WTC11 (cell line): ENCODE data around the gene ATG13. TPM values are rescaled to one million over a fixed set of nuclear protein-coding genes. Genes with fewer than 3 reads are reported as not detected.

Experiments
- ATAC-seq: fragments of 200-7000 bp; cut with Tn5 transposase; 2 replicates; pipeline ENCODE4 v1.10.0; 2021; ENCODE audit warnings: mild to moderate bottlenecking, moderate library complexity
- CTCF ChIA-PET: fragments of 300-600 bp; sonication (Branson Sonifier 250); formaldehyde crosslinking; loops from one replicate; lab custom pipeline; 2021; ENCODE audit warnings: antibody characterized with exemption; lab: Charles Lee
- POLR2A ChIA-PET: fragments of 350-600 bp; sonication (Branson Sonifier 250); formaldehyde crosslinking; loops from one replicate; lab custom pipeline; 2021; ENCODE audit warnings: antibody characterized with exemption; lab: Charles Lee
- DNase-seq: peaks from one replicate; pipeline ENCODE4 v3.0.0; 2021; ENCODE audit warnings: low spot score
- H3K27ac Mint-ChIP-seq: 2 replicates; pipeline ENCODE4 v1.8.0; 2021; ENCODE audit warnings: mixed read lengths
- H3K27me3 Mint-ChIP-seq: 2 replicates; pipeline ENCODE4 v1.8.0; 2021; ENCODE audit warnings: low read depth, mild to moderate bottlenecking, moderate library complexity, mixed read lengths
- H3K36me3 Mint-ChIP-seq: 2 replicates; pipeline ENCODE4 v1.8.0; 2021; ENCODE audit warnings: mixed read lengths
- H3K4me1 Mint-ChIP-seq: 2 replicates; pipeline ENCODE4 v1.8.0; 2022; ENCODE audit warnings: mixed read lengths
- H3K4me3 Mint-ChIP-seq: 2 replicates; pipeline ENCODE4 v1.8.0; 2021; ENCODE audit warnings: mild to moderate bottlenecking, moderate library complexity, mixed read lengths
- H3K9me3 Mint-ChIP-seq: 2 replicates; pipeline ENCODE4 v1.8.0; 2021; ENCODE audit warnings: mixed read lengths
- AR ChIP-seq: fragments of 250-450 bp; sonication (Bioruptor Pico); IDR thresholded peaks from 2 replicates; pipeline ENCODE4 v1.9.0; 2021; ENCODE audit warnings: mild to moderate bottlenecking
- ATF1 ChIP-seq: sonication (generic); formaldehyde crosslinking; IDR thresholded peaks from 2 replicates; pipeline ENCODE4 v1.8.1; 2023; ENCODE audit warnings: mild to moderate bottlenecking, moderate library complexity, missing genetic modification reagents
- CREM ChIP-seq: sonication (generic); formaldehyde crosslinking; IDR thresholded peaks from 2 replicates; pipeline ENCODE4 v1.8.1; 2022; ENCODE audit warnings: mild to moderate bottlenecking, missing genetic modification reagents, moderate library complexity
- EMX1 ChIP-seq: fragments of 250-450 bp; sonication (Bioruptor Pico); IDR thresholded peaks from 2 replicates; pipeline ENCODE4 v1.8.0; 2021; ENCODE audit warnings: mild to moderate bottlenecking
- ETV6 ChIP-seq: sonication (generic); formaldehyde crosslinking; IDR thresholded peaks from 2 replicates; pipeline ENCODE4 v1.8.1; 2022; ENCODE audit warnings: mild to moderate bottlenecking, missing genetic modification reagents
- FOXJ3 ChIP-seq: sonication (generic); formaldehyde crosslinking; IDR thresholded peaks from 2 replicates; pipeline ENCODE4 v1.9.0; 2021; ENCODE audit warnings: missing genetic modification reagents, mild to moderate bottlenecking, borderline replicate concordance
- FOXK1 ChIP-seq: sonication (generic); formaldehyde crosslinking; IDR thresholded peaks from 2 replicates; pipeline ENCODE4 v1.8.0; 2022; ENCODE audit warnings: mild to moderate bottlenecking, moderate library complexity, missing genetic modification reagents
- FOXP1 ChIP-seq: sonication (generic); formaldehyde crosslinking; IDR thresholded peaks from 2 replicates; pipeline ENCODE4 v1.8.0; 2022; ENCODE audit warnings: missing genetic modification reagents, mild to moderate bottlenecking, moderate library complexity, borderline replicate concordance
- GABPB1 ChIP-seq: sonication (generic); formaldehyde crosslinking; IDR thresholded peaks from 2 replicates; pipeline ENCODE4 v1.8.1; 2023; ENCODE audit warnings: mild to moderate bottlenecking, missing genetic modification reagents
- JAZF1 ChIP-seq: fragments of 250-450 bp; sonication (Bioruptor Pico); IDR thresholded peaks from 2 replicates; pipeline ENCODE4 v1.9.0; 2021; ENCODE audit warnings: moderate library complexity, mild to moderate bottlenecking, inconsistent platforms
- KAT7 ChIP-seq: sonication (generic); formaldehyde crosslinking; IDR thresholded peaks from 2 replicates; pipeline ENCODE4 v1.8.1; 2023; ENCODE audit warnings: missing genetic modification reagents, mild to moderate bottlenecking, borderline replicate concordance
- MXD4 ChIP-seq: fragments of 250-450 bp; sonication (Bioruptor Pico); IDR thresholded peaks from 2 replicates; pipeline ENCODE4 v1.8.0; 2021; ENCODE audit warnings: mild to moderate bottlenecking, moderate library complexity, borderline replicate concordance
- SMAD3 ChIP-seq: sonication (generic); formaldehyde crosslinking; IDR thresholded peaks from 2 replicates; pipeline ENCODE4 v1.8.0; 2022; ENCODE audit warnings: missing genetic modification reagents, mild to moderate bottlenecking, borderline replicate concordance
- SMAD4 ChIP-seq: sonication (generic); formaldehyde crosslinking; IDR thresholded peaks from 2 replicates; pipeline ENCODE4 v1.8.0; 2022; ENCODE audit warnings: mild to moderate bottlenecking, missing genetic modification reagents
- SOX15 ChIP-seq: fragments of 250-450 bp; sonication (Bioruptor Pico); IDR thresholded peaks from 2 replicates; pipeline ENCODE4 v1.9.0; 2021; ENCODE audit warnings: mild to moderate bottlenecking
- SP1 ChIP-seq: sonication (generic); formaldehyde crosslinking; conservative IDR thresholded peaks from 2 replicates; pipeline ENCODE4 v1.8.1; 2022; ENCODE audit warnings: missing genetic modification reagents
- TCF7 ChIP-seq: sonication (generic); formaldehyde crosslinking; IDR thresholded peaks from 2 replicates; pipeline ENCODE4 v1.8.0; 2022; ENCODE audit warnings: mild to moderate bottlenecking, low read depth, missing genetic modification reagents, moderate library complexity
- TEAD4 ChIP-seq: sonication (generic); formaldehyde crosslinking; IDR thresholded peaks from 2 replicates; pipeline ENCODE4 v1.8.0; 2022; ENCODE audit warnings: mild to moderate bottlenecking, missing genetic modification reagents
- ZBTB21 ChIP-seq: sonication (generic); formaldehyde crosslinking; IDR thresholded peaks from 2 replicates; pipeline ENCODE4 v1.8.1; 2023; ENCODE audit warnings: mild to moderate bottlenecking, missing genetic modification reagents, borderline replicate concordance
- ZNF121 ChIP-seq: sonication (generic); formaldehyde crosslinking; IDR thresholded peaks from 2 replicates; pipeline ENCODE4 v1.8.0; 2023; ENCODE audit warnings: missing genetic modification reagents
- ZNF396 ChIP-seq: fragments of 250-450 bp; sonication (Bioruptor Pico); IDR thresholded peaks from 2 replicates; pipeline ENCODE4 v1.8.0; 2021; ENCODE audit warnings: mild to moderate bottlenecking, moderate library complexity, borderline replicate concordance
- ZNF423 ChIP-seq: fragments of 250-450 bp; sonication (Bioruptor Pico); IDR thresholded peaks from 2 replicates; pipeline ENCODE4 v2.1.2; 2022; ENCODE audit warnings: mild to moderate bottlenecking, moderate library complexity
- total RNA-seq: library from RNA; stranded (reverse); gene quantifications from 3 replicates; pipeline ENCODE4 v1.2.3, GENCODE V29; 2021
- TF ChIP-seq, protein P1 (sequence below): sonication (generic); formaldehyde crosslinking; IDR thresholded peaks from 2 replicates; pipeline ENCODE4 v1.8.0; 2022; ENCODE audit warnings: mild to moderate bottlenecking, missing genetic modification reagents
- TF ChIP-seq, protein P2 (sequence below): sonication (generic); formaldehyde crosslinking; IDR thresholded peaks from 2 replicates; pipeline ENCODE4 v1.8.0; 2022; ENCODE audit warnings: mild to moderate bottlenecking, missing genetic modification reagents
- TF ChIP-seq, protein P3 (sequence below): fragments of 250-450 bp; sonication (Bioruptor Pico); IDR thresholded peaks from 2 replicates; pipeline ENCODE4 v1.8.0; 2021; ENCODE audit warnings: mild to moderate bottlenecking
- TF ChIP-seq, protein P4 (sequence below): sonication (generic); formaldehyde crosslinking; IDR thresholded peaks from 2 replicates; pipeline ENCODE4 v1.8.0; 2023; ENCODE audit warnings: mild to moderate bottlenecking, missing genetic modification reagents

The ATG13 gene
- total RNA-seq, 1 experiment from 2014 or later: 85.4 TPM

GRCh38 chr11:46590740-46591605, 26.4 kb upstream of the ATG13 start:
- no peaks in the 10 kb centered on the region for H3K9me3 Mint-ChIP-seq
- 0 out of 2 replicates have a peak, but pooled peaks cover 2% of the 10 kb centered on the region for H3K36me3 Mint-ChIP-seq
- no peaks in the 10 kb centered on the region for H3K27me3 Mint-ChIP-seq
- TF ChIP-seq, protein P1, sequence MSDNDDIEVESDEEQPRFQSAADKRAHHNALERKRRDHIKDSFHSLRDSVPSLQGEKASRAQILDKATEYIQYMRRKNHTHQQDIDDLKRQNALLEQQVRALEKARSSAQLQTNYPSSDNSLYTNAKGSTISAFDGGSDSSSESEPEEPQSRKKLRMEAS (CRISPR knock-in tag): no peak
- TF ChIP-seq CREM (CRISPR knock-in tag): no peak
- TF ChIP-seq TEAD4 (CRISPR knock-in tag): no peak
- no peak for TF ChIP-seq KAT7
- TF ChIP-seq MXD4 (CRISPR knock-in tag): no peak
- no peak for TF ChIP-seq SMAD3 (CRISPR knock-in tag)
- TF ChIP-seq, protein P2, sequence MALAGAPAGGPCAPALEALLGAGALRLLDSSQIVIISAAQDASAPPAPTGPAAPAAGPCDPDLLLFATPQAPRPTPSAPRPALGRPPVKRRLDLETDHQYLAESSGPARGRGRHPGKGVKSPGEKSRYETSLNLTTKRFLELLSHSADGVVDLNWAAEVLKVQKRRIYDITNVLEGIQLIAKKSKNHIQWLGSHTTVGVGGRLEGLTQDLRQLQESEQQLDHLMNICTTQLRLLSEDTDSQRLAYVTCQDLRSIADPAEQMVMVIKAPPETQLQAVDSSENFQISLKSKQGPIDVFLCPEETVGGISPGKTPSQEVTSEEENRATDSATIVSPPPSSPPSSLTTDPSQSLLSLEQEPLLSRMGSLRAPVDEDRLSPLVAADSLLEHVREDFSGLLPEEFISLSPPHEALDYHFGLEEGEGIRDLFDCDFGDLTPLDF: no peak
- H3K4me1 Mint-ChIP-seq: peaks cover 20% of the 10 kb centered on the region
- DNase-seq (no peak), ATAC-seq (no peak)
- 0 out of 2 replicates have a peak overlapping the region, but pooled peaks have one; percentile 32 for H3K27ac Mint-ChIP-seq
- no peak overlapping the region for H3K4me3 Mint-ChIP-seq
- POLR2A ChIA-PET: no interaction called here
- CTCF ChIA-PET: interaction anchor here (0.7 to 1.8 kb wide), 2 partner anchors 20 to 62 kb away, joined by 3 read pairs; no protein-coding TSS in a partner anchor

- peak within 1 kb of the TSS; percentile 95 for H3K27ac Mint-ChIP-seq
- no peaks in the 10 kb centered on the region for H3K9me3 Mint-ChIP-seq
- ChIA-PET CTCF (interaction anchor here (0.6 to 1.3 kb wide), 6 partner anchors 15 to 246 kb away, joined by 3 to 4 read pairs (median 4); partner anchors contain the start of gene DGKZ), POLR2A (interaction anchor here (0.5 to 0.9 kb wide), 4 partner anchors 15 to 210 kb away, joined by 4 to 6 read pairs (median 5); partner anchors contain the start of gene ATG13)
- peaks cover 20% of the 10 kb centered on the region for H3K4me1 Mint-ChIP-seq
- H3K4me3 Mint-ChIP-seq: peak within 1 kb of the TSS; percentile 95
- ATAC-seq: peak; percentile 86
- H3K36me3 Mint-ChIP-seq: no peaks in the 10 kb centered on the region
- H3K27me3 Mint-ChIP-seq: no peaks in the 10 kb centered on the region
- DNase-seq: peak; percentile 90
- TF ChIP-seq SOX15 (CRISPR knock-in tag) (no peak), ETV6 (CRISPR knock-in tag) (peak; percentile 74; the same call in 1 of the 2 replicates), TCF7 (CRISPR knock-in tag) (no peak), ZBTB21 (CRISPR knock-in tag) (no peak), ZNF121 (CRISPR knock-in tag) (no peak), FOXK1 (CRISPR knock-in tag) (peak; percentile 89), FOXP1 (CRISPR knock-in tag) (peak; percentile 80; the same call in 1 of the 2 replicates), FOXJ3 (CRISPR knock-in tag) (no peak), AR (CRISPR knock-in tag) (no peak), EMX1 (CRISPR knock-in tag) (no peak), SMAD4 (CRISPR knock-in tag) (no peak), ZNF423 (no peak), JAZF1 (CRISPR knock-in tag) (no peak), MXD4 (CRISPR knock-in tag) (no peak), SP1 (CRISPR knock-in tag) (no peak; the same call in 1 of the 2 replicates), ZNF396 (no peak), ATF1 (no peak), GABPB1 (CRISPR knock-in tag) (no peak; the same call in 1 of the 2 replicates)
- TF ChIP-seq, protein P3, sequence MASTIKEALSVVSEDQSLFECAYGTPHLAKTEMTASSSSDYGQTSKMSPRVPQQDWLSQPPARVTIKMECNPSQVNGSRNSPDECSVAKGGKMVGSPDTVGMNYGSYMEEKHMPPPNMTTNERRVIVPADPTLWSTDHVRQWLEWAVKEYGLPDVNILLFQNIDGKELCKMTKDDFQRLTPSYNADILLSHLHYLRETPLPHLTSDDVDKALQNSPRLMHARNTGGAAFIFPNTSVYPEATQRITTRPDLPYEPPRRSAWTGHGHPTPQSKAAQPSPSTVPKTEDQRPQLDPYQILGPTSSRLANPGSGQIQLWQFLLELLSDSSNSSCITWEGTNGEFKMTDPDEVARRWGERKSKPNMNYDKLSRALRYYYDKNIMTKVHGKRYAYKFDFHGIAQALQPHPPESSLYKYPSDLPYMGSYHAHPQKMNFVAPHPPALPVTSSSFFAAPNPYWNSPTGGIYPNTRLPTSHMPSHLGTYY (CRISPR knock-in tag): no peak
- TF ChIP-seq, protein P4, sequence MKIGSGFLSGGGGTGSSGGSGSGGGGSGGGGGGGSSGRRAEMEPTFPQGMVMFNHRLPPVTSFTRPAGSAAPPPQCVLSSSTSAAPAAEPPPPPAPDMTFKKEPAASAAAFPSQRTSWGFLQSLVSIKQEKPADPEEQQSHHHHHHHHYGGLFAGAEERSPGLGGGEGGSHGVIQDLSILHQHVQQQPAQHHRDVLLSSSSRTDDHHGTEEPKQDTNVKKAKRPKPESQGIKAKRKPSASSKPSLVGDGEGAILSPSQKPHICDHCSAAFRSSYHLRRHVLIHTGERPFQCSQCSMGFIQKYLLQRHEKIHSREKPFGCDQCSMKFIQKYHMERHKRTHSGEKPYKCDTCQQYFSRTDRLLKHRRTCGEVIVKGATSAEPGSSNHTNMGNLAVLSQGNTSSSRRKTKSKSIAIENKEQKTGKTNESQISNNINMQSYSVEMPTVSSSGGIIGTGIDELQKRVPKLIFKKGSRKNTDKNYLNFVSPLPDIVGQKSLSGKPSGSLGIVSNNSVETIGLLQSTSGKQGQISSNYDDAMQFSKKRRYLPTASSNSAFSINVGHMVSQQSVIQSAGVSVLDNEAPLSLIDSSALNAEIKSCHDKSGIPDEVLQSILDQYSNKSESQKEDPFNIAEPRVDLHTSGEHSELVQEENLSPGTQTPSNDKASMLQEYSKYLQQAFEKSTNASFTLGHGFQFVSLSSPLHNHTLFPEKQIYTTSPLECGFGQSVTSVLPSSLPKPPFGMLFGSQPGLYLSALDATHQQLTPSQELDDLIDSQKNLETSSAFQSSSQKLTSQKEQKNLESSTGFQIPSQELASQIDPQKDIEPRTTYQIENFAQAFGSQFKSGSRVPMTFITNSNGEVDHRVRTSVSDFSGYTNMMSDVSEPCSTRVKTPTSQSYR (CRISPR knock-in tag): no peak
Observed at GRCh38 chr11:46593550-46594373, 23.6 kb upstream of the ATG13 start, which contains the start of gene AMBRA1. Gene AMBRA1 (minus strand): TSS chr11:46594023. CDS start chr11:46548380, 45,643 bp downstream.
